ENCODE measurements around the gene XXYLT1.

XXYLT1 gene

GRCh38 chr3:195270817-195271409 lies at the start of gene XXYLT1:
XXYLT1 (minus strand) TSS chr3:195271159; CDS start chr3:195271058, 101 bp downstream.
- CTCF ChIA-PET = interaction anchor here (0.6 to 2.2 kb wide), 16 partner anchors 8 to 865 kb away, joined by 3 to 9 read pairs (median 4); partner anchors contain the start of gene PPP1R2
- no peak for TF ChIP-seq L3MBTL2 (conservative IDR thresholded peaks at IDR 0.05)
- TF ChIP-seq BHLHE40 (IDR thresholded peaks at IDR 0.05; ENCODE audit: borderline replicate concordance) = no peak
- TF ChIP-seq ZNF384 (IDR thresholded peaks at IDR 0.05) = no peak
- no peak for TF ChIP-seq CTBP1 (IDR thresholded peaks at IDR 0.05; ENCODE audit: borderline replicate concordance)
- TF ChIP-seq FOXK2 (IDR thresholded peaks at IDR 0.05) = no peak
- no peak for TF ChIP-seq PKNOX1 (IDR thresholded peaks at IDR 0.05)
- no peak for TF ChIP-seq TARDBP (IDR thresholded peaks at IDR 0.05)
- TF ChIP-seq LEF1 (IDR thresholded peaks at IDR 0.05; ENCODE audit: borderline replicate concordance) = no peak
- TF ChIP-seq SUZ12 (IDR thresholded peaks at IDR 0.05) = no peak
- POLR2A ChIA-PET = interaction anchor here (0.8 to 2.4 kb wide), 6 partner anchors 10 to 583 kb away, joined by 3 to 14 read pairs (median 4); partner anchors contain the start of gene ACAP2
- DNase-seq (ENCODE audit: extremely low spot score) = peak; percentile 81

GRCh38 chr3:195319060-195319459 lies 48.1 kb upstream of the XXYLT1 start:
- ChIA-PET CTCF (no interaction called here), POLR2A (no interaction called here)
- TF ChIP-seq SUZ12 (IDR thresholded peaks at IDR 0.05) (no peak), LEF1 (IDR thresholded peaks at IDR 0.05; ENCODE audit: borderline replicate concordance) (no peak), SP1 (IDR thresholded peaks at IDR 0.05) (no peak), PKNOX1 (IDR thresholded peaks at IDR 0.05) (no peak), BHLHE40 (IDR thresholded peaks at IDR 0.05; ENCODE audit: borderline replicate concordance) (no peak), FOXK2 (IDR thresholded peaks at IDR 0.05) (no peak), FOXA1 (IDR thresholded peaks at IDR 0.05) (no peak), TARDBP (IDR thresholded peaks at IDR 0.05) (no peak), L3MBTL2 (conservative IDR thresholded peaks at IDR 0.05) (no peak), ARNT (IDR thresholded peaks at IDR 0.05) (no peak), NFRKB (IDR thresholded peaks at IDR 0.05) (no peak), ELF4 (IDR thresholded peaks at IDR 0.05) (no peak), FOXM1 (IDR thresholded peaks at IDR 0.05; ENCODE audit: borderline replicate concordance) (no peak), HDGF (IDR thresholded peaks at IDR 0.05; ENCODE audit: borderline replicate concordance) (no peak), ZNF384 (IDR thresholded peaks at IDR 0.05) (no peak), CTBP1 (IDR thresholded peaks at IDR 0.05; ENCODE audit: borderline replicate concordance) (no peak)
- no peak for DNase-seq (ENCODE audit: extremely low spot score)

GRCh38 chr3:195312714-195313113 lies 41.8 kb upstream of the XXYLT1 start:
- ChIA-PET POLR2A (no interaction called here), CTCF (interaction anchor here (0.6 to 0.7 kb wide), 2 partner anchors 203 to 828 kb away, joined by 6 read pairs; no protein-coding TSS in a partner anchor)
- no peak for DNase-seq (ENCODE audit: extremely low spot score)
- no peak for TF ChIP-seq ELF4 (IDR thresholded peaks at IDR 0.05)
- TF ChIP-seq NFRKB (IDR thresholded peaks at IDR 0.05) = no peak
- no peak for TF ChIP-seq ZNF384 (IDR thresholded peaks at IDR 0.05)
- no peak for TF ChIP-seq BHLHE40 (IDR thresholded peaks at IDR 0.05; ENCODE audit: borderline replicate concordance)
- TF ChIP-seq SP1 (IDR thresholded peaks at IDR 0.05) = no peak
- TF ChIP-seq FOXK2 (IDR thresholded peaks at IDR 0.05) = no peak
- TF ChIP-seq FOXM1 (IDR thresholded peaks at IDR 0.05; ENCODE audit: borderline replicate concordance) = no peak
- no peak for TF ChIP-seq HDGF (IDR thresholded peaks at IDR 0.05; ENCODE audit: borderline replicate concordance)
- no peak for TF ChIP-seq PKNOX1 (IDR thresholded peaks at IDR 0.05)
- no peak for TF ChIP-seq ARNT (IDR thresholded peaks at IDR 0.05)
- TF ChIP-seq FOXA1 (IDR thresholded peaks at IDR 0.05) = no peak
- no peak for TF ChIP-seq TARDBP (IDR thresholded peaks at IDR 0.05)
- no peak for TF ChIP-seq SUZ12 (IDR thresholded peaks at IDR 0.05)

GRCh38 chr3:195307711-195308110 lies 36.8 kb upstream of the XXYLT1 start:
- DNase-seq (ENCODE audit: extremely low spot score) = no peak
- TF ChIP-seq ELF4 (IDR thresholded peaks at IDR 0.05) (no peak), ZNF384 (IDR thresholded peaks at IDR 0.05) (no peak), L3MBTL2 (conservative IDR thresholded peaks at IDR 0.05) (no peak), SUZ12 (IDR thresholded peaks at IDR 0.05) (no peak), NFRKB (IDR thresholded peaks at IDR 0.05) (no peak), FOXK2 (IDR thresholded peaks at IDR 0.05) (no peak), CTBP1 (IDR thresholded peaks at IDR 0.05; ENCODE audit: borderline replicate concordance) (no peak), FOXM1 (IDR thresholded peaks at IDR 0.05; ENCODE audit: borderline replicate concordance) (no peak), BHLHE40 (IDR thresholded peaks at IDR 0.05; ENCODE audit: borderline replicate concordance) (no peak), FOXA1 (IDR thresholded peaks at IDR 0.05) (no peak), ARNT (IDR thresholded peaks at IDR 0.05) (no peak), TARDBP (IDR thresholded peaks at IDR 0.05) (no peak), HDGF (IDR thresholded peaks at IDR 0.05; ENCODE audit: borderline replicate concordance) (no peak), LEF1 (IDR thresholded peaks at IDR 0.05; ENCODE audit: borderline replicate concordance) (no peak), PKNOX1 (IDR thresholded peaks at IDR 0.05) (no peak), SP1 (IDR thresholded peaks at IDR 0.05) (no peak)
- CTCF ChIA-PET = no interaction called here
- POLR2A ChIA-PET = no interaction called here

- POLR2A ChIA-PET = no interaction called here
- TF ChIP-seq L3MBTL2 (conservative IDR thresholded peaks at IDR 0.05) (no peak), SP1 (IDR thresholded peaks at IDR 0.05) (no peak), FOXK2 (IDR thresholded peaks at IDR 0.05) (no peak), CTBP1 (IDR thresholded peaks at IDR 0.05; ENCODE audit: borderline replicate concordance) (no peak), ELF4 (IDR thresholded peaks at IDR 0.05) (no peak), ZNF384 (IDR thresholded peaks at IDR 0.05) (no peak), HDGF (IDR thresholded peaks at IDR 0.05; ENCODE audit: borderline replicate concordance) (no peak), FOXA1 (IDR thresholded peaks at IDR 0.05) (no peak), NFRKB (IDR thresholded peaks at IDR 0.05) (no peak), PKNOX1 (IDR thresholded peaks at IDR 0.05) (no peak), SUZ12 (IDR thresholded peaks at IDR 0.05) (no peak), ARNT (IDR thresholded peaks at IDR 0.05) (no peak), FOXM1 (IDR thresholded peaks at IDR 0.05; ENCODE audit: borderline replicate concordance) (no peak), LEF1 (IDR thresholded peaks at IDR 0.05; ENCODE audit: borderline replicate concordance) (no peak), BHLHE40 (IDR thresholded peaks at IDR 0.05; ENCODE audit: borderline replicate concordance) (no peak), TARDBP (IDR thresholded peaks at IDR 0.05) (no peak)
- CTCF ChIA-PET = no interaction called here
- DNase-seq (ENCODE audit: extremely low spot score) = no peak
These were observed 35.4 kb upstream of the XXYLT1 start for GRCh38 chr3:195306369-195306768.

Measured in HEK293T (cell line).